Renal cortex interstitium (tissue), 11 donors: ENCODE data around the gene POLG2. TPM values are rescaled to one million over a fixed set of nuclear protein-coding genes. Genes with fewer than 3 reads are reported as not detected.
A peak's percentile ranks its signal among the peaks of the same experiment; 100 is the strongest.

Source experiments
- DNase-seq, 11 donors: peaks; one replicate each; pipeline ENCODE4 v3.0.0-alpha.2; 2013; ENCODE audit warnings: low read depth in 9 of 11, low spot score in 4 of 11; ENCODE audit errors: extremely low read depth in 1 of 11
- polyA plus RNA-seq, 3 donors: library from polyadenylated mRNA; unstranded; fragments of 120-200 nt; gene quantifications; one replicate each; pipeline ENCODE4 v1.2.1, GENCODE V29; 2013; ENCODE audit not compliant: insufficient read length in 3 of 3

POLG2 gene
- polyA plus RNA-seq, 3 donors, result 26.8 to 51.5 (median 31.7) TPM

- no peak for DNase-seq
Measured at GRCh38 chr17:64508683-64509082, 11.8 kb upstream of the POLG2 start.

GRCh38 chr17:64507413-64507782, 10.5 kb upstream of the POLG2 start:
- DNase-seq, result peak; percentile 57 to 83 (median 73)

DNA sequence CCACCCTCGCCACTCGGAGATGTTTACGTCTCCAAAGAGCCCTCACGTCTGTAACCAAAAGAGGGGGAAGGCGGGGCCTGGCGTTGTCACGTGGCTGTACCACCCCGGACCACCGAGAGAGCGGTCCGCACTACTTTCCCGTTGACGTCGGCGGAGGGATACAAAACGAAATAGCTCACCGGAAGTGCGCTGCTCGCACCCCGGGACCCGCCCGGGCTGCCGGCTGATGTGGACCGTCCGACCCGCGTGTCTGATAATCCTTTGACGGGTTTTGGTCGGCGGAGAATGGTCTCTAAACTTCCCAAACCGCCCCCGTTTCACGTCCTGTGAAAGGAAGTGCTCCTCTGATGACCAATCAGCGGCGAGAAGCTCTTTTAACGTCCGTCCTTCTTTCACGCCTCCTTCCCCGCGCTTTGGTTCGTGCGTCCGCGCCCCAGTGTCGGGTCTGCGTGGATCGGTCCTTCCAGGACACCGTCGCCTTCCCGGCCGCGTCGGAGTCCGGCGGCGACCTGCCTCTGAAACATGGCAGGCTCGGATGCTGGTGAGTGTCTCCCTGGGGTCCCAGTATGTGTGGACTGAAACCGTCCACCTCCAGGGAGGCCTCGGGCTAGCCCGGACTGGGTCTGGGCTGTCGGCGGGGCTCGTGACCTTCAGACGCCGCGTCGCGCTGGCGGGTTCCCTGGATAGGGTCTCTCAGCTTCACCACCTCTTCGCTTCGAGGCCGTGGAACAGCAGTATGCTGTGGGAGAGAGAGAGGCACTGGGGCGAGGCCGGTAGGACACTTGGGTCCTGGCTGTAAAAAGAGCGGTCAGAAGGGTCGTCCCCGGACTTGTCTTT, 9.9 kb upstream of the POLG2 start, which contains the start of gene CEP95:
Gene CEP95, plus strand, starts transcription at position 402 of the 837 bp plus-strand sequence. Its CDS starts 121 bp downstream, at position 523.
- peak; percentile 94 to 98 (median 95) for DNase-seq

GRCh38 chr17:64506201-64506575, 9.3 kb upstream of the POLG2 start, which contains the start of gene DDX5:
Gene DDX5 (minus strand): TSS chr17:64506289. CDS start chr17:64506119, 170 bp downstream.
- peak; percentile 86 to 97 (median 93) for DNase-seq

GRCh38 chr17:64505340-64506200, 8.7 kb upstream of the POLG2 start:
- DNase-seq, result peak; percentile 81 to 94 (median 90)

DNA sequence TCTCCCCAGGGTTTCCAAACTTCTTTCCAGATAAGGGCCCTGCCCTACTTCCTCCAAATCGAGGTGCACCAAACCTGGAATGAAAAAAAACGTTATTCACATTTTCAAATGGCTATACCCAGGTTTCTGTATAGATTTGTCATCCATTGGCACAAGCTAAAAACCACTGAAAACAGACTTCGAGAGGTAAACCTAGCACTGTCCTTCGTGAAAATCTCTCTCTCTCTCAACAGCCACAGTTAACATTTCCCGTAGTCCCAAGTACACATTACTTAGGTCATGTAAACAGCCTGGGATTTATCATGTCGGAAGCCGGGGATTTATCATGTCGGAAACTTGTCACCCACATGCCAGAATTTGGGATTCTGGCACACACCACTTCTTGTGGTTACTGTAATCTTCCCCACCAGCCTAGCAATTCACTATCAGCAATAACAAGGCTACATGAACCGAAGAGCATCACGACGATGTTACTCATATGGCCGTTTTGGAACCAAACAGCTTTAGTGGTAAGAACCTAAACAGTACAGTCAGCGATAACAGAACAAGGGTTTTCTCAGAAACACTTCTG, 8.0 kb upstream of the POLG2 start:
- DNase-seq, result peak in 5 of 11 donors; percentile 28 to 58 (median 32)

- DNase-seq, result no peak
Measured at GRCh38 chr17:64503821-64504768, 7.2 kb upstream of the POLG2 start.

DNA sequence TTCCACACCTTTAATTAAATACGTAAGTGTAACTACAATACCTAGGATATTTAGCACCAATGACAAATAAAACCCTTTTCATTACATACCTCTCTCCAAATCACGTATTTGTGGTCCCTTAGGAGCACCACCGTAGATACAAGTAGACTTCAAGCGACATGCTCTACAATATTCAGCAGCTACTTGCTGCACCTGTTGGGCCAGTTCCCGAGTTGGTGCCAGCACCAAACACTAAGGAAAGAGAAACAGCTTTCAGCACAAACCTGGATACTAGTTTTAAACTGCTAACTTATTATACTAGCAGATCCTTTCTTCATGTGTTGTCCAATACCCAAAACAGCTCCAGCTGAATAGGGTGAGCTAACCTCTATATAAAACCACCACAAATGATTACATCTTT, 6.5 kb upstream of the POLG2 start:
- DNase-seq, result no peak

- DNase-seq, result no peak
Measured at GRCh38 chr17:64502809-64503208, 6.0 kb upstream of the POLG2 start.

GRCh38 chr17:64502021-64502420, 5.2 kb upstream of the POLG2 start:
- no peak for DNase-seq

DNA sequence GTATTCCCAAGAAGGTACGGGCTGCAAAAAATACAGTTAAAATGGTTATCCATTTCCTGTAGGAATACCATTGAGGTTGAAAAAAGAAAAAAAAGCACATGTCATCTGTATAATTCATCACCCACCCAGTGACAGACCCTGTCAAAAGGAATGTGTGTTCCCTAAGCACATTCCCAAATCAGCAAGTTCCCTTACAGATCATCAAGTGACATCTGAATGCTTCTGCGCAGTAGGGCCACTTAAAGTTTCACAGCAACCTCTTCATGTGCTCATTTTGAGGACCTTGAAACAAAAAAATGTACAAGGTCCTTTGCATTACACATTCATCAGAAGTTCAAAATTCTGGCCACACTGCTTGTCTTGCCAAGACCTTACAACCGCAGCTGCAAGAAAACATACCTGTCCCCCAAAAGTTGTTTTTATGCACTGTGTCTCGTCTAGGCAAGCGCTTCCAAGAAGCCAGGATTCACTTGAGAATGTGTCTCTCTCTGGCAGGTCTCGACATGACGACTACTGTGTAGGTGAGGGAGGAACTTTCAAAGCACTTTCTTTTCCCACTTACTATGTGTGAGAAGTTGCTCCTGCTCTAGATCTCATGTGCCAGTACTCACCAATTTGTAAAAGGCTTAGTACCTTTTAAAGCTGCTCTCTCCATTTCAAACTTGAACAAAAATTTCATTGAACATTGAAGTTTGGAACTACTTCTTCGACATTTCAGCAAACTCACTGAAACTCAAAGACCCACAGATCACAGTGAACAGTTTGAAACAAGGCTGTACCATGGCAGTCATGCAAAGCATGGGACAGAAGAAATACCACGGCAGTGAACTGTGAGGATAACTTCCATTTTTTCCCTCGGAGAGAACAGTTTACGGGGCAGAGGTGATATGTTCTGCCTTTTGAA, 4.3 kb upstream of the POLG2 start:
- DNase-seq, result no peak

GRCh38 chr17:64500487-64500859, 3.6 kb upstream of the POLG2 start:
- DNase-seq, result no peak

- no peak for DNase-seq
Measured at GRCh38 chr17:64499805-64500486, 3.1 kb upstream of the POLG2 start.

DNA sequence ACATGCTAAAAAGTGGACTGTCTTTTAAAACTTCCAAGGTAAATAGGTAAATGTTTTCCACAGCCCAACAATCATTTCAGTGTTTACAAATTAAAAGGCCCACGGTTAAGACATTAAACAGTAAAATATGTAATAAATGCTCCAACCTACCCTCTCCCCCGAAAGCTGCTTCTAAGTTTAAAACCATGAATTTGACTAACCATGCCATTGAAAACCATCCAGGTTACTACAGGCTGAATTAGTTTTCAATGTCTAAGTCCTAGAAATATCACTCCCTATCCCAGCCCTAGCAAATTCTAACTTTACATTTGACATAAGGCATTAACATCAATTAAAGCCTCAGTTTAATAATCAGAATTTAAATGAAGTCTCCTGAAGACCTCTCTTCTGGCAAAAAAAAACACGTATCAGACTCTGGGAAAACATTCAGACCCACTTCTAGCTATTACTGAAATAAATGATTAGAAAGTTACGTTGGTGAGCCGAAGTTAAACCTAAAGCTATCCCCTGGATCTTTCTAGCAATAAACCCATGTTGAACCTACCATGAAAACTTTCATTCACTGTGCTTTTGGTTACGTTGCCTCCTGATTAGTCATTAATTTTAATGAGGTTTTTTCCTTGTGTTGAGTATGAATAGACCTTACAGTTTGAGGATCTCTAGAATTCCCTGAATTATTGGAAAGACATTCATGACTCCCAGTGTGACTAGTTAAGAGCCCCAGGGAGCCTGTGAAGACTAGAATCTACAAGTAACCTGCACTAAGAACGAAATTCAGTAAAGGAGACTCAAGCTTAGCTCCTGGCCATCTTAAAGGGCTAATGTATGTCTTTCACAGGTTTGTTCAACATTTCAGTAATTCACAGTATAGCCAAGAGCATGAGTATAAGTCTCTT, 1.7 kb upstream of the POLG2 start:
- DNase-seq, result no peak

DNA sequence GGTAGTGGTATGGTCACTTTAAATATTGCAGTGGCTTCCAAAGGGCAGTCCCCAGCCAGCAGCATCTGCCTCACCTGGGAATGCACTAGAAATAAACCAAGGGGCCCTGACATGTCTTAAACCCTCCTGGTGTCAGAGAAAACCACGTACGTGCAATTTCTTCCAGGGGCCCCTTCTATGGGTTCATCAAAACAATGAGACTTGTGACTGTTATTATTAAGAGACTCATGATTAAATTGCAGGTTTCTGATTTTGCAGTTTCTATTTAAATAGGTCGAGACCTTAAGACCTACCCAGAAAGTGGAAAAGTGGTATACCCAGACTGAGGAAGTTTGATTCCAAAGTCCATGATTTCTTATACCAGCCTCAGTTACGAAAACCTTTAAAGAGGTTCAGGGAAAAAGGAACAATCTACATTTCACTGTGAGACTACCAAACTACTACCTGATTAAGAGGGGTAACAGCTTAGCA, 746 bp upstream of the POLG2 start:
- no peak for DNase-seq

DNA sequence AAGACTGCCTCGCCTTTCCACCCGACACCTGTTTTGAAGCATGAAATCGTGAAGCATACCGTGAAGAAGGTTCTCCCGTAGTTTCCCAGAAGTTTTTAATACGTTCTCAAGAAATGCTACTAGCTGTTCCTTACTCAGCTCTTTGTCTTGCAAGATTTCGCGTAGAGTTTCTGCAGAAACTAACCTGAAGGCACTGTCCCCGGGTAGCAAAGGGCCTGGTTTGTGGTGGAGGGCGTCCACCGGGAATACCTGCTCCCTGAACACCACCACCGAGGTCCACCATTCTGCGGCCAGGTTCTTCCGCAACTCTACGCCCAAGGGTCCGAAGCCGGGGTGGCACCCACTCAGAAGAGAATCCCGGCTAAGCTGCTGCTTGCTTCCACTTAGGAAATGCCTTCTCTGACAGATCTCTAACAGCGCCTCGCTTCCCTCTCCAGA, 487 bp downstream of the POLG2 start:
- DNase-seq, result peak in 1 of 11 donors; percentile 13
